HG02763 (cell line): ENCODE data around the gene ZMAT3.
"Not testable (repeated sequence)": the region's sequence is repeated elsewhere in the genome, so short reads cannot be mapped to it uniquely, and the experiment has no call there.

Experiments
- ATAC-seq: cut with Tn5 transposase; IDR thresholded peaks from one replicate; pipeline ENCODE4 v1.9.1; 2021; ENCODE audit warnings: mild to moderate bottlenecking, moderate library complexity; ENCODE audit not compliant: unreplicated experiment

ZMAT3 gene

DNA sequence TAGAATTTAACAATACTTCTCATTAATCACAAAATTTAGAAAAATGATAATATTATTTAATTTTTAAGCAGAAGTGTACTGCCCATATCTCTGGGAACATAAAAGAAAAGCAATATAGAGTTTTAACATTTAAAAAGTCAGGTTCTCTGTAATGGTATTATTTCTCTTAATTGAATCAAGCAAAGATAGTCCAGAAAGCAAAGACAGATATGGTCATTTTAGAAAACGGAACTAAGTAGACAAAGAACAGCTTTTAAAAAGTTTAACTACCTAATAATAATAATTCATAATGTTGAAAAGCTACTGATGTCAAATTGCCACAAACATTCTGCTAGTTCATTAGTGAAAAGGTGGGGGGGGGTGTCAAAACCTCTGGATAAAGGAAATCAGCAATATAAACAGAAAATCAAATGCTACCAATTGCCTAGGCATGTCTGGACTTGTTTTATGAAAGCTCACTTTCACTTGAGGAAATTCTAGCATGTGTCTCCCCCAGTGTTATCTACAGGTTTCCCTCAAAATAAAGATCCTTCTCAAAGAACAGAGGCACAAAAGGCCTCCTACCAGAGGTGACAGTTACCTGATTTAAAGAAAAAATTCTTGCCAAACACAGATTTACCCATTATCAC lies 1.7 kb downstream of the ZMAT3 start:
- ATAC-seq = no peak

DNA sequence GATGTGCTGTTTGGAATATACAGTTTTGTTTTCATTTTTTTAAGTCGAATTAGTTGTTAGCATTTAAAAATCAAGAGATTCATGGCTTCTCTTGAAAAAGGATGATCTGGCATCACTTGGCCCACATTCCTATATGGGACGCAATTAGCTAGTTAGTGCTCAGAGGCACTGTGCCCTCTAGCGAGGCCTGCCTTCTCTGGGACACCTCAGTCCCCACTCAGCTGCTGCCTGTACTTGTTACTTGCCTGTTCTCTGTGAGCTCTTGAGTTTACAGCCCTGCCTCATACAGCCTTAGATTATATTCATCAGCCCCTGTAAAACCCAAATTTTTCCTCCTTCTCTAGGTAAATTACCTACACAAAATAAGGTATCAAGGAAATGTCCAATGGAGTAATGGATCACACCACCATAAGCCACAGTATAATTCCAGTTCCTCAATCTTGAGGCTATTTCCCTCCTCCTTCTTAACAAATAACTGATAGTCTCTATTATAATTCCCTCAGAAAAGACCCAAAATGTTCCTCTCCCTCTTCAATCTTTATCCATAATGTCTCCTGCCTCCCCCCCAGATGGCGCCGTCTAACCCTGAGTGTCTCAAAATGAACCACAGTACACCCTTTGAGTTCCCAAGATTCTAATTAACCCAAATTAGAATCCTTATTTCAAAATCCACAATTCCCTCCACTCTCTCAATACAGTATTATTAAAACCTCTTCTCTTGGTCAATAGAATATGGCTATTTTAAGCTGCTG lies 2.7 kb downstream of the ZMAT3 start:
- ATAC-seq = no peak

DNA sequence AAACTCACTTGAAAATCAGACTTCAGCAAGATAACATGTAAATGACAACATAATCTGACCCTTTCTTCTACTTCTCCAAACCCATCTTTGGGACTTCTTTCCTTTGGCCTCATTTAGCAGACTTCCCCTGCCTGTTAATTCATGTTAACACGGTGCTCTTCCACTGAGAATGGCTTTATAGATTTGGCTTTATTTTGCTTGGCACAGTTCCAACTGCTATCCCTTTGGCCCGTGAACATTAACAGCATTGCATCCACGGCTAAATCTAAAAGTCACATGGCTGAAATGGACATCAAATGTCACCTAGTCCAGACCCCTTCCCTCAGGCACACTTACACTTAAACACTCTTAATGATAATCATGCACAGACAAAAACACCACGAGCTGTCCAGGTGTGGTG lies 3.8 kb downstream of the ZMAT3 start:
- ATAC-seq = no peak

DNA sequence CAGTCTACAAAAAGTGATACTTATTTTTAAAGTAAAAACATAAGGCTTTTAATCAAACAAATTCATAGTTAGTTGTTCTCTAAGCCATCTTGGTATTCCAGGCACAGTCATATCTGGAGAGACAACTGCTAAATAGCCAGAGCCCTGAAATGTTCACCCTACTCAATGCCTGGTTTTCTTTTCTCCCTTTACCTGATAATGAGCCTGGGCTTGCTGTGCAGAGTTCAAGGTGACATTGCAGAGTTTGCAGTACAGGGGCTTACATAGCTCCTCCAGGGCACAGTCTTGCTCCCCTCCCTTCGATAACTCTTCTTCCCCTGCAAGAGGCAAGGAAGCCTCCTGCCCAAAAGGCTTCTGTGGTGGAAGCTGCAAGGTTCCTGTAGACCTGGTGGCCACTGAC lies 4.3 kb downstream of the ZMAT3 start:
- ATAC-seq = no peak

DNA sequence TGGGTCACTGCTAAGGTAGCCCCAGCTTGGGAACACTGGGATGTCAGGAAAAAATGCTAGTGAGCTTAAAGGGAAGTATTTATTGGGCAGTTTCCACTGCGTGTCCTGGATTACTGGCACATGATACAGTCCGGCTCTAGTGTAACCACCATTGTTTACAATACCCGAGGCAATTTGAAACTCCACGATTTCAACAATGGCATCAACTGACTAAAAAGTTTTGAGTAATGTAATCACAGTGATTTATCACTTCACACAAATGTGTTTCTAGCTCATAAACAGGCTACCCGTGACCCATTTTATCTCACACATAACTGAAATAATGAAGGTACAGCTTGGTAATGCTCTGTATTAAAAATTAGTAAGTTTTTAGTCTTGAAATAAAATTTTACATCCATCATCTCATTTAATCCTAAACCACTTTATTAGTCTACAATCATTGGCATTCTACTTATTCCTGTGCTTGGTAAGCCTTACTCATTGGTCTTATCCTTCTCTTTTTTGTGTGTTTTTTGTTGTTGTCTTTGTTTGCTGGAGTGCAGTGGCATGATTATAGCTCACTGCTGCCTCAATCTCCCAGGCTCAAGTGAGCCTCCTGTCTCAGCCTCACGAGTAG lies 7.6 kb downstream of the ZMAT3 start:
- no peak for ATAC-seq

DNA sequence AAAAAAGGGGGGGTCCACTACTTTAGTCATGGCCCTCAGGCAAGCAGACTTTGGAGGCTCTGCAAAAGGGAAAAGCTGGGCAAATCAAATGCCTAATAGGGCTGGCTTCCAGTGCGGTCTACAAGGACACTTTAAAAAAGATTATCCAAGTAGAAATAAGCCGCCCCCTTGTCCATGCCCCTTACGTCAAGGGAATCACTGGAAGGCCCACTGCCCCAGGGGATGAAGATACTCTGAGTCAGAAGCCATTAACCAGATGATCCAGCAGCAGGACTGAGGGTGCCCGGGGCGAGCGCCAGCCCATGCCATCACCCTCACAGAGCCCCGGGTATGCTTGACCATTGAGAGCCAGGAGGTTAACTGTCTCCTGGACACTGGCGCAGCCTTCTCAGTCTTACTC lies 15.3 kb downstream of the ZMAT3 start:
- no peak for ATAC-seq

DNA sequence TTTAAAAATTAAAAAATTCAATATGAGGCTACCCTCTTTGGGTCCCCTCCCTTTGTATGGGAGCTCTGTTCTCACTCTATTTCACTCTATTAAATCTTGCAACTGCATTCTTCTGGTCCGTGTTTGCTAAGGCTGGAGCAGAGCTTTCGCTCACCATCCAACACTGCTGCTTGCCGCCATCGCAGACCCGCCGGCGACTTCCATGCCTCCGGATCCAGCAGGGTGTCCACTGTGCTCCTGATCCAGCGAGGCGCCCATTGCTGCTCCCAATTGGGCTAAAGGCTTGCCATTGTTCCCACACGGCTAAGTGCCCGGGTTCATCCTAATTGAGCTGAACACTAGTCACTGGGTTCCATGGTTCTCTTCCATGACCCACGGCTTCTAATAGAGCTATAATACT lies 17.0 kb downstream of the ZMAT3 start:
- not testable (repeated sequence) for ATAC-seq

DNA sequence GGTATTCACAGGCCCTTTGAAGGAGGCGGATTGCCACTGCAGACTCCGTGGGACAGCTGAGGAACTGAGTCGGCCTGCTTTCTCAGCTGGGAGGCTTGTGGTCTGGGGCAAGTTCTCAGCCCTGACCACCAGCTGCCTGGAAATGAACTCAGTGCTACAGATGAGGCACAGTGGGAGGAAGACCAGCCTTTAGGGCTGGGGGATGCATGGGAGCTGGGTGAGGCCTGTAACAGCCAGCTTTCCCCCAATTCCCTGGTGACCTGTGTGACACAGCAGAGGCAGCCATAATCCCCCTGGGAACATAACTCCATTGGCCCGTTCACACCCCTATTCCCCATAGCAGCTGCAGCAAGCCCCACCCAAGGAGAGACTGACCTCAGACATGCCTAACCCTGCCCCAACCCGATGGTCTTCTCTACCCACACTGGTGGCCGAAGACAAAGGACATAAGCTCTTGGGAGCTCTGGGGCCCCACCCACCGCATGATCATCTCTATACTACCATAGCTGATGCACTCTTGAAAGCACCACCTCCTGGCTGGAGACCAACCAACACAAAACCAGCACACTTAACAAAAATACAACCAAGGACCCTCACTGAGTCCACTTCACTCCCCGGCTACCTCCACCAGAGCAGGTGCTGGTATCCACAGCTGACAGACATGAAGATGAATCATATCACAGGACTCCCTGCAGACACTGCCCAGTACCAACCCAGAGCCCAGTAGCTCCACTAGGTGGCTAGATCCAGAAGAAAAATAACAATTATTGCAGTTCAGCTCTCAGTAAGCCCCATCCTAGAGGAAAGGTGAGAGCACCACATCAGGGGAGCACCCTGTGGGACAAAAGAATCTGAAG lies 24.9 kb downstream of the ZMAT3 start:
- ATAC-seq = peak; percentile 85

DNA sequence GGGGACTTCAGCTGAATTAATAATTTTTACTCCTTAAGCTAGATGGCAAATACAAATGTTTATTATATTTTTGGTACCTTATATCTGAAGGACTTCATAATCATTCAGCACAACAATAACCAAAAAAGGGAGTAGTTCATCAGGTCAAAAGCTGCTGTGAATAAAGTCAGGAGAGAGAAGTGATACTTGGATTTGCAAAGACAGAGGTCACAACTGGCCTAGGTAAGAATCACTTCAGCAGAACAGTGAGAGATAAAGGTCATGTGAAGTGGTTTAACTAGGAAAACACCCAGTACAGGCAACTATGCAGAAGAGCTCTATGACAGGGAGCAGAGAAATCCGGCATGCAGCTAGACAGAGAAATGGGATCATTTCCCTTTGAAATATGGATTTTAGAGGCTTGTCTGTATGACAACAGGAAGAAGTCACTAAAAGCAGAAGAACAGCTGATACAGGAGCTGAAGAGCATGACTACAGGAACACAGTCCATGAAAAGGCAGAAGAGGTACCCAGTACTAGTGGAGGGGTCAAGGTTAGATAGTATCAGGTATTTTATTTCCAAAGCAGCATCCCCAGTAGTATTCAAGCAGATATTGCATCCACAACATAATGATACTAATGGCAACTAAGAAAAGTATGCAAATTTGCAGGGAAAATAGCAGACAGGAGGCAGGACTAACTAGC lies 25.7 kb downstream of the ZMAT3 start:
- peak; percentile 59 for ATAC-seq

DNA sequence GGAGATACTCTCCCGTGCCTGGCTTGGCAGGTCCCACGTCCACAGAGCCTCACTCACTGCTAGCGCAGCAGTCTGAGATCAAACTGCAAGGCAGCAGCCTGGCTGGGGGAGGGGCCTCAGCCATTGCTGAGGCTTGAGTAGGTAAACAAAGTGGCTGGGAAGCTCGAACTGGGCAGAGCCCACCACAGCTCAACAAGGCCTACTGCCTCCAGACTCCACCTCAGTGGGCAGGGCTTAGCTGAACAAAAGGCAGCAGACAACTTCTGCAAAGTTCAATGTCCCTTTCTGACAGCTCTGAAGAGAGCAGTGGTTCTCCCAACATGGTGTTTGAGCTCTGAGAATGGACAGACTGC lies 32.7 kb downstream of the ZMAT3 start:
- ATAC-seq = not testable (repeated sequence)

DNA sequence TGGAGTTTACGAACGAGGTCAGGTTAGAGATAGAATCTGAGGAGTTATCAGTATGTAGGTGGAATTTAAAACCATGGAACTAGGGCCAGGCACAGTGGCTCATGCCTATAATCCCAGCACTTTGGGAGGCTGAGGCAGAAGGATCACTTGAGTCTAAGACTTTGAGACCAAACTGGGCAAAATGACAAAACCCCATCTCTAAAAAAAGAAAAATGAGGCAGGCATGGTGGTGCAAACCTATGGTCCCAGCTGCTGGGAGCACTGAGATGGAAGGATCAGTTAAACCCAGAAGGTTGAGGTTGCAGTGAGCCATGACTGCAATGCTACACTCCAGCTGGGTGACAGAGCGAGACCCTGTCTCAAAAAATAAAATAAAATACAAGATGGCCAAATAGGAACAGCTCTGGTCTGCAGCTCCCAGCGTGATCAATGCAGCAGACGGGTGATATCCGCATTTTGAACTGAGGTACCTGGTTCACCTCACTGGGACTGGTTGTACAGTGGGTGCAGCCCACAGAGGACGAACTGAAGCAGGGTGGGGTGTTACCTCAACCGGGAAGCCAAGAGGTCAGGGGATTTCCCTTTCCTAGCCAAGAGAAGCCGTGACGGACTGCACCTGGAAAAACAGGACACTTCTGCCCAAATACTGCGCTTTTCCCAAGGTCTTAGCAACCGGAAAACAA lies 33.3 kb downstream of the ZMAT3 start:
- no peak for ATAC-seq

DNA sequence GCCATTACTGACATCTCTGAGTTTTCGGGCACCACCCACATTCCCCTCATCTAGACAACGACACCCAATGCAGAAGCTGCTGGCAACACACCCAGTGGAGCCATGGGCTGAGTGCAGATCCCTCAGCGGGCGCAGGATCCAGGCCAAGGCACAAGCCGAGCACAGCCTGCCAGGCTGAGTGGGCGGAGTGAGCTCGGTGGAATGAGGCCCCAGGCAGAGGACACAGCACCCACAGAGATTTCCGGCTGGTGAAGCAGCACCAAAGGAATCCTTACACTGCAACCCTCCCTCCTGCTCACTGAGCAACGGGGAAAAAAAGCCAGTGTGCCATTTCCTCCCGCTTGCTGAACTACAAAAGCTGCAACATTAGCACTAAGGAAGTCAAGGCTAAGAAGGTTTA lies 34.3 kb downstream of the ZMAT3 start:
- no peak for ATAC-seq

DNA sequence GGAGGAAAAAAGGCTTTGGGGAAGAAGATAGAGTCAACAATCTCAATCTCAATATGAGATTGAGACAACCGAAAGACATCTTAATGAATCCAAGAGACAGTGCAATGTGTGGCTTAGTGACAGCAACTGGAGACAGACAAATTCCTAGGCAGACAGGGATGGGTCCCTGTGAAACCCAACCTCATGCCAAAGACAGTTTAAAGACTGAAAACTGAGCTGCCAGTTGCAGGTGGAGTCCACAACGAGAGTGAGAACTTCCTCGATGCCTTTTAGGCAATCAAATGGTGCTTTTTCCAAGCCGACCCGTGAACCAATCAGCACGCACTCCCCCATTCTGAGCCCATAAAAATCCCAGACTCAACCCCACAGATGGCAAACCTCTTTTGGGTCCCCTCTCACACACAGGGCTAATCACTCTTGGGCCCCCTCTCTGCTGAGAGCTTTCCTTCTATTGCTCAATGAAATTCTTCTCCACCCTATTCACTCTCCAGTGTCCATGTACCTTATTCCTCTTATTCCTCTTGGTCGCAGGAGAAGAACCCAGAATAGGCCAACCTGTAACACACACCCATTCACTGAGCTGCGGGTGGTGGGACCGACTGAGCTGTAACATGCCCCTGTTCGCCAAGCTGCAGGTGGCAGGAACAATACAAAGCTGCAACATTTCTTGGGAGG lies 34.8 kb downstream of the ZMAT3 start:
- no peak for ATAC-seq

DNA sequence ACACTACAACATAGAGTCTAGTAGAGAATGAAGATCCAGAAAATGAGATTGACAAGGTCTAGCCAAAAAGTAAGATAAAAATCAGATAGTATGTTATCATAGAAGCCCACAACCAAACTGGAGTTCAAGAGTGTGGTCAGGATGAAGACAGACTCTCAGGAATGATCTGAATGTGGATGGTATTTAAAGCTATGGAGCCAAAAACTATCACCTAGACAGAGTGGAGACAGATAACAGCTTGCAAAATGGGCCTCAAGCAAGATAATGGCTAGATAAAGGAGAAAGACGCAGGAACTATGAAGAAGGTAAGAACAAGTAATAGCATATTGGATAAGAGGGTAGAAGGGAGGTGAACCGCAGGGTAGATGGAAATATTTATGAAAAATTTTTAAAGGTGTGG lies 35.4 kb downstream of the ZMAT3 start:
- no peak for ATAC-seq

DNA sequence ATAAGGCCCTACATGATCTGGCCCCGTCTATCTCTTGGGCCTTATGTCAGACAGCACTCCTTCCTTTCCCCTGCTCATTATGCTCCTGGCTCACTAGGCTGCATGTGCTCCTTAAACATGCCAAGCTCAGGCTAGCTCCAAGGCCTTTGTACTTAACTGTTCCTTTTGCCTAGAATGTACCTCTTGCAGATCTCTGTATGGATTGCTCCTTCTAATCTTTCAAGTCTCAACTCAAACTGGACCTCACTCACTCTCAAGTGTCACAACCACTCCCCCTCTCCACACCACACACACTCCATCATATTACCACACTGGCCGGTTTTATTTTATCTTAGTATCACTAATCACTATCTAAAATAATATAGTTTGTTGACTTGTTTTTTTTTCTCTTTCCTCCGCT lies 36.4 kb downstream of the ZMAT3 start:
- no peak for ATAC-seq

DNA sequence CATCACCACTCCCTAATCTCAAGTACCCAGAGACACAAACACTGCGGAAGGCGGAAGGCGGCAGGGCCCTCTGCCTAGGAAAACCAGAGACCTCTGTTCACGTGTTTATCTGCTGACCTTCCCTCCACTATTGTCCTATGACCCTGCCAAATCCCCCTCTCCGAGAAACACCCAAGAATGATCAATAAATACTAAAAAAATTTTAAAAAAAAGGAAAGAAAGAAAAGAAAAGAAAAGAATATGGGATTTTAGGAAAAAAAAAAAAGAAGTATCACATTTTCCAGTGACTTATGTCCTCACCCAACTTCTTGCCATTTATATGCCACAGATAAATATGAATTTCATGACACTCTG lies 38.3 kb downstream of the ZMAT3 start:
- not testable (repeated sequence) for ATAC-seq

DNA sequence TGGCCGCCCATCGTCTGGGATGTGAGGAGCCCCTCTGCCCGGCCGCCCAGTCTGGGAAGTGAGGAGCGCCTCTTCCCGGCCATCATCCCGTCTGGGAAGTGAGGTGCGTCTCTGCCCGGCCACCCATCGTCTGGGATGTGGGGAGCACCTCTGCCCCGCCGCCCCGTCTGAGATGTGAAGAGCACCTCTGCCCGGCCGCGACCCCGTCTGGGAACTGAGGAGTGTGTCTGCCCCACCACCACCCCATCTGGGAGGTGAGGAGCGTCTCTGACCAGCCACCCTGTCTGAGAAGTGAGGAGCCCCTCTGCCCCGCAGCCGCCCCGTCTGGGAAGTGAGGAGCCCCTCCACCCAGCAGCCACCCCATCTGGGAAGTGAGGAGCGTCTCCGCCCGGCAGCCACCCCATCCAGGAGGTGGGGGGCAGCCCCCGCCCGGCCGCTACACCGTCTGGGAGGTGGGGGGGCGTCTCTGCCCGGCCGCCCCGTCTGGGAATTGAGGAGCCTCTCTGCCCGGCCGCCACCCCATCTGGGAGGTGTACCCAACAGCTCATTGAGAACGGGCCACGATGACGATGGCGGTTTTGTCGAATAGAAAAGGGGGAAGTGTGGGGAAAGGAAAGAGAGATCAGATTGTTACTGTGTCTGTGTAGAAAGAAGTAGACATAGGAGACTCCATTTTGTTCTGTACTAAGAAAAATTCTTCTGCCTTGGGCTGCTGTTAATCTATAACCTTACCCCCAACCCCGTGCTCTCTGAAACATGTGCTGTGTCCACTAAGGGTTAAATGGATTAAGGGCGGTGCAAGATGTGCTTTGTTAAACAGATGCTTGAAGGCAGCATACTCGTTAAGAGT lies 38.9 kb downstream of the ZMAT3 start:
- ATAC-seq = not testable (repeated sequence)

DNA sequence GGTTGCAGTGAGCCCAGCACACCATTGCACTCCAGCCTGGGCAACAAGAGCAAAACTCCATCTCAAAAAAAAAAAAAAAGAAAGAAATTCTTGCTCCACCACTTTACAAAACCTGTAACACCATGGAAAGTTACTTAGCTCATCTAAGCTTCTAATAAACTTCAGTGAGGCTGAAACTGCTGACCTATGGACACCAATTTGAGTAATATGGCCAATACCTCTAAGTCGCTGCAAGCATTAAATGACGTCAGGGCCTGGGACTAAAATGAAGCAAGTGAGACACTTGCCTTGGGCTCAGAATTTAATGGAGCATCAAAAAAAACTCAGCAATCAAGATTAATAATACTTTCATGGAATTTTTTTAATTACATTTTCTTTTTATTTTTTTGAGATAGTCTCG lies 42.5 kb downstream of the ZMAT3 start:
- ATAC-seq = no peak

DNA sequence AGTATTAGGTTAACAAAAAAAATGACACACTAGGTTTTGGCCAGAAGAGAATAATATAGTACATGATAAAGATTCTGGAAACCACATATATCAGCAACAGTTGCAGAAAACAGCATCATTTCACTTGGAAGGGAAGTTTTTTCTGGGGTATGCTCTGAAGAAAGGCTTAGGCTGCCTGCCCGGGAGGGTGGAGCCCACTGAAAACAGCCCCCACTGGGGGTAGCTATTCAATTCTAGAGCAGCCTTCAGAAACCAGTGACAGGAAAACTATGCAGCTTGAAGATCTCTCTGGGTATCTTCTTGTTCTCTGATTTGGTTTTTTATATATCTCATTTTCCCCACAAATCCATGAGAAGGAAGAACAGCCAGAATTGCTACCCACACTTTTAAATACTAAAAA lies 43.2 kb downstream of the ZMAT3 start:
- no peak for ATAC-seq
